ENCODE data around the gene MACROD1.

The MACROD1 gene

GRCh38 chr11:64090806-64091516 is 75.0 kb downstream of the MACROD1 start:
- DNase-seq, result no peak

GRCh38 chr11:64089915-64090805 is 75.8 kb downstream of the MACROD1 start:
- DNase-seq, result no peak

- no peak for DNase-seq
Observed at GRCh38 chr11:64089493-64089892, 76.4 kb downstream of the MACROD1 start.

- no peak for DNase-seq
Observed at GRCh38 chr11:64089027-64089360, 76.9 kb downstream of the MACROD1 start.

GRCh38 chr11:64088162-64089026 is 77.5 kb downstream of the MACROD1 start:
- DNase-seq, result no peak

- DNase-seq, result no peak
Observed at GRCh38 chr11:64086258-64087123, 79.4 kb downstream of the MACROD1 start.

- no peak for DNase-seq
Observed at GRCh38 chr11:64085906-64086257, 80.0 kb downstream of the MACROD1 start.

- no peak for DNase-seq
Observed at GRCh38 chr11:64084951-64085710, 80.8 kb downstream of the MACROD1 start.

- DNase-seq, result no peak
Observed at GRCh38 chr11:64084146-64084950, 81.6 kb downstream of the MACROD1 start.

GRCh38 chr11:64083398-64084080 is 82.4 kb downstream of the MACROD1 start:
- no peak for DNase-seq

- DNase-seq, result no peak
Observed at GRCh38 chr11:64081745-64082442, 84.0 kb downstream of the MACROD1 start.

- no peak for DNase-seq
Observed at GRCh38 chr11:64080390-64080789, 85.5 kb downstream of the MACROD1 start.

- DNase-seq, result no peak
Observed at GRCh38 chr11:64078905-64079304, 87.0 kb downstream of the MACROD1 start.

- DNase-seq, result no peak
Observed at GRCh38 chr11:64078284-64078683, 87.6 kb downstream of the MACROD1 start.

GRCh38 chr11:64077607-64078006 is 88.3 kb downstream of the MACROD1 start:
- DNase-seq, result no peak

GRCh38 chr11:64076758-64077157 is 89.2 kb downstream of the MACROD1 start:
- DNase-seq, result no peak

- no peak for DNase-seq
Observed at GRCh38 chr11:64074239-64074638, 91.7 kb downstream of the MACROD1 start.

- DNase-seq, result no peak
Observed at GRCh38 chr11:64073542-64073941, 92.4 kb downstream of the MACROD1 start.

- no peak for DNase-seq
Observed at GRCh38 chr11:64072871-64073270, 93.0 kb downstream of the MACROD1 start.
